ENCODE results near the gene WRAP73. TPM values are rescaled to one million over a fixed set of nuclear protein-coding genes. Genes with fewer than 3 reads are reported as not detected.

Gene WRAP73
- total RNA-seq, 4 donors from 2014 or later = 19.7 to 30.4 (median 25.5) TPM

DNA sequence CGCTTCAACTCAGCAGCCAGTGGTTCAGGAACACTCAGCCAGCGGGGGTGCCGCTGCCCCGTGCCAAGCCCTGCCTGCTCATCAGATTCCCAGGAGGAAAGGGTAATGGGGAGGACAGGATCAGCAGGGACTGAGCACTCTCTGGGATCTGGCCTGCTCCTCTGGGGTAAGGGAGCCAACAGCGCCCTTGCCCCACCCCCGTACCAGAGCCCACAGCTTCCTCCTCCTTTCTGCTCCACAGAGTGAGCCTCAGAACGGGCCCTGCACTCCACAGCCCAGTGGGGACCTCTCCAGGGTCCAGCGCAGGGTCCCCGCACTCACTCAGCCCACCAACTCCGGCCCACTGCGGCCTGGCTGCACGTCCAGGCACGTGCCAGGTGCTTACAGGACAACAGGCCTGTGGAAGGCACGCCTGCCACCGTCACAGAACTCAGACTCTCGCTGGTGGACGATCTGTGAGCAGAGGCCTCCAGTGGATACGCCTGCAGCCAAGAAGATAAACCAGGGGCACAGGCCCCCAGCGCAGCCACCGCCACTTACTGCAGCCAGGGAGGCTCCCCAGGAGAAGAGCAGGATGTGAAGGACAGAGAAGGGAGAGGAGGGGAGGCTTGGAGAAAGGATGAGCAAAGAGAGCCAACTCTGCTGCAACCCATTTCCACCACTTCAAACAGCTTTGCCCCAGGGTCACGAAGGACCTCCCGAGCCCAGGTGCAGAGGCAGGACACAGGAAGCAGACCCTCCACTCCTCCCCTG lies 40.7 kb downstream of the WRAP73 start:
- in situ Hi-C loops (cut with MboI; ENCODE audit: low pct_ligation_motif_present in 1 of 4, low pct_unique_long_range_greater_than_20kb in 1 of 4, low sequenced_read_pairs in 3 of 4) = no loop called here

DNA sequence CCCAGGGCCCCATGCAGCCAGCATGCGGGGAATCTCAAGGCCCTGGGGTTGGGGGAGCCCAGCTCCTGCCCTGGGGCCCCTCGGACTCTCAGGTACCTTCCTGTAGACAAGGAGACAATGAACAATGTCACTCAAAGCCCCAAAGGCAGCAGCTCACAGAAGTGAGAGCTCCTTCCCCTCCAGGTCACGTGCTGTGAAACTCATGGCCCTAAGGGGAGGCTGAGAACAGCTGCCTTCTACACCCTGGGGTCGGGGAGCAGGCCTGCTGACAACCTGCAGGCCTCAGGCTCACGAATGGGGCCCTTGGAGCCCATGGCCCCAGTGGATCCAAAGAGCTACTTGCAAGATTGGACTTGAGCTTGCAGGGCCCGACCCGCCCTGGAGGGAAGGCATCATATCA lies 41.7 kb downstream of the WRAP73 start:
- no peaks in the 10 kb centered on the region for H3K36me3 ChIP-seq
- WGBS, 2 donors (ENCODE audit: low coverage in 1 of 2) = 85% methylated on average over 7 of the region's 7 CpGs; no CpG with 5 or more reads in 1 of the 2 donors
- H3K27ac ChIP-seq = no peak overlapping the region
- intact Hi-C loops (cut with DNase I; ENCODE audit: low total_unique reads) = no loop called here
- in situ Hi-C loops (cut with MboI; ENCODE audit: low pct_ligation_motif_present in 1 of 4, low pct_unique_long_range_greater_than_20kb in 1 of 4, low sequenced_read_pairs in 3 of 4) = no loop called here
- TF ChIP-seq, protein P1, sequence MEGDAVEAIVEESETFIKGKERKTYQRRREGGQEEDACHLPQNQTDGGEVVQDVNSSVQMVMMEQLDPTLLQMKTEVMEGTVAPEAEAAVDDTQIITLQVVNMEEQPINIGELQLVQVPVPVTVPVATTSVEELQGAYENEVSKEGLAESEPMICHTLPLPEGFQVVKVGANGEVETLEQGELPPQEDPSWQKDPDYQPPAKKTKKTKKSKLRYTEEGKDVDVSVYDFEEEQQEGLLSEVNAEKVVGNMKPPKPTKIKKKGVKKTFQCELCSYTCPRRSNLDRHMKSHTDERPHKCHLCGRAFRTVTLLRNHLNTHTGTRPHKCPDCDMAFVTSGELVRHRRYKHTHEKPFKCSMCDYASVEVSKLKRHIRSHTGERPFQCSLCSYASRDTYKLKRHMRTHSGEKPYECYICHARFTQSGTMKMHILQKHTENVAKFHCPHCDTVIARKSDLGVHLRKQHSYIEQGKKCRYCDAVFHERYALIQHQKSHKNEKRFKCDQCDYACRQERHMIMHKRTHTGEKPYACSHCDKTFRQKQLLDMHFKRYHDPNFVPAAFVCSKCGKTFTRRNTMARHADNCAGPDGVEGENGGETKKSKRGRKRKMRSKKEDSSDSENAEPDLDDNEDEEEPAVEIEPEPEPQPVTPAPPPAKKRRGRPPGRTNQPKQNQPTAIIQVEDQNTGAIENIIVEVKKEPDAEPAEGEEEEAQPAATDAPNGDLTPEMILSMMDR (IDR thresholded peaks at IDR 0.05) = no peak
- no peak for TF ChIP-seq POLR2AphosphoS5 (IDR thresholded peaks at IDR 0.05)
- H3K27me3 ChIP-seq = peaks cover 43% of the 10 kb centered on the region
- peaks cover 11 to 19% (median 15%) of the 10 kb centered on the region in 4 donors for H3K4me1 ChIP-seq
- no peak for DNase-seq
- H3K4me3 ChIP-seq = no peak overlapping the region
- no peaks in the 10 kb centered on the region for H3K9me3 ChIP-seq

More for the DNA sequence above, 40.7 kb downstream of the WRAP73 start:
- H3K4me1 ChIP-seq = peaks cover 11 to 19% (median 15%) of the 10 kb centered on the region in 4 donors
- H3K27me3 ChIP-seq = peaks cover 43% of the 10 kb centered on the region
- 71% methylated on average over 20 of the region's 22 CpGs; no CpG with 5 or more reads in 1 of the 2 donors for WGBS, 2 donors (ENCODE audit: low coverage in 1 of 2)
- intact Hi-C loops (cut with DNase I; ENCODE audit: low total_unique reads) = no loop called here
- TF ChIP-seq POLR2AphosphoS5 (IDR thresholded peaks at IDR 0.05) = no peak
- TF ChIP-seq POLR2A (IDR thresholded peaks at IDR 0.05) = no peak
- no peak for TF ChIP-seq EP300 (IDR thresholded peaks at IDR 0.05; ENCODE audit: low read depth)
- TF ChIP-seq, protein P1 (IDR thresholded peaks at IDR 0.05) = no peak
- no peak for DNase-seq
- H3K27ac ChIP-seq = no peak overlapping the region
- no peaks in the 10 kb centered on the region for H3K9me3 ChIP-seq
- no peaks in the 10 kb centered on the region for H3K36me3 ChIP-seq
- no peak overlapping the region for H3K4me3 ChIP-seq

DNA sequence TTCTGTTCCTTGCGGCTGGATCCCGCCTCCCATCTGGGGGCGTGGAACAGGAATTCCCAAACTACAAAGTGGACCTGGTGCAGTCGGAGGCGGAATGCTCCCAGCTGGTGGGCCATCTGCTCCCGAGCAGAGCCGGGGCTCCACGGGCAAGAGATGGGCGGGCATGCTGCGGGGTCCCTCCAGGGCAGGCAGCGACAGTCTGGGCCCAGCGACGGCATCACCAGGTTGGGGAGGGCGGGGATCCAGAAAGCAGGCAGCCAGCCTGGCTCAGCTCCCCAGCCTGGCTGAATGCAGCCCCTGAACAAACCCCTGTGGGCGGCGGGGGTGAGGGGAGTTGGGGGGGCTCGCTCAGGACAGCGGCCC lies 42.2 kb downstream of the WRAP73 start:
- Histone ChIP-seq H3K4me1 (peaks cover 11 to 19% (median 15%) of the 10 kb centered on the region in 4 donors), H3K27me3 (peaks cover 42% of the 10 kb centered on the region), H3K9me3 (no peaks in the 10 kb centered on the region), H3K27ac (no peak overlapping the region), H3K36me3 (no peaks in the 10 kb centered on the region), H3K4me3 (no peak overlapping the region)
- WGBS, 2 donors (ENCODE audit: low coverage in 1 of 2) = 92% methylated on average over 14 of the region's 18 CpGs; no CpG with 5 or more reads in 1 of the 2 donors
- in situ Hi-C loops (cut with MboI; ENCODE audit: low pct_ligation_motif_present in 1 of 4, low pct_unique_long_range_greater_than_20kb in 1 of 4, low sequenced_read_pairs in 3 of 4) (no loop called here), intact Hi-C loops (cut with DNase I; ENCODE audit: low total_unique reads) (no loop called here)
- no peak for TF ChIP-seq EP300 (IDR thresholded peaks at IDR 0.05; ENCODE audit: low read depth)
- TF ChIP-seq, protein P1 (IDR thresholded peaks at IDR 0.05) = no peak
- no peak for TF ChIP-seq POLR2AphosphoS5 (IDR thresholded peaks at IDR 0.05)
- TF ChIP-seq POLR2A (IDR thresholded peaks at IDR 0.05) = no peak
- DNase-seq = no peak

DNA sequence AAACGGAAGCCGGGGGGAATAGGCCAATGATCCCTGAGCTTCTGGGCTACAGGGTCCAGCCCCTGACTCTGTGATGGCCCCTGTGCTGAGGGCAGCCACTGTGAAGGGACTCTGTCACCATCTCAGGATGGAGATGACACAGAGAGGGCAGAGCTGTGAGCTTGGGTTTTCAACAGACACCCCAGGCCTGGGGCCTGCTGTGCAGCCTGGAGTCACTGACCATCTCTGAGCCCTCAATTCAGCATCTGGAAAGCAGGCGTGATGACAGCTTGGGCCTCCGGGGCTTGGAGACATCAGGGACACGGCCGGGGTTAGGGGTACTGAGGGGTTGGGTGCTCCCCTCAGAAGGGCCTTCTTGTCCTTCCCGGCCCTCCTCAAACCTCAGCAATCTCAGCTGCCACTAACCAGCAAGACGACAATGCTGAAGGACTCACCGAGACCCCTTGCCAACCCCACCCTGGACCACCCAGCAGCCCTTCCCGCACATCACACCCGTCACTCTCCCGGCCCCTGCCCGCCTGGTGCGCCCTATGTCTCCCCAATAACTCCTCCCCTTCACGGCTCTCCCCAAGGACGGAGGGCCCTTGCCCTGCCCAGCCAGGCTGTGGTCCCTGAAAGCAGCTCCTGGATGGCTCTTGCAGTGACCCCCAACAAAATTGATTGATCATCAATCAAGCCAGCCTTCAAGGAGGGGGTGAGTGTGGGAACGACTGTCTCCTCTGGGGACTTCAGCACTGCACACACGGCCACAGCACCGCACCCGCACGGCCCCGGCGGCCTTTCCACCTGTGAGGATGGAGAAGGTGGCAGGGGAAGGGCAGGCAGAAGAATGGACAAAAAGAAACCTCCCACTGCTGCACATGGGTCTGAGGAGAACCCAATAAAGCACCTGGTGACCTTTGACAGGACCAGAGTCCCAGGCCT lies 42.9 kb downstream of the WRAP73 start:
- in situ Hi-C loops (cut with MboI; ENCODE audit: low pct_ligation_motif_present in 1 of 4, low pct_unique_long_range_greater_than_20kb in 1 of 4, low sequenced_read_pairs in 3 of 4) = no loop called here
- peaks cover 35% of the 10 kb centered on the region for H3K27me3 ChIP-seq
- intact Hi-C loops (cut with DNase I; ENCODE audit: low total_unique reads) = no loop called here
- H3K9me3 ChIP-seq = no peaks in the 10 kb centered on the region
- 84% methylated on average over 23 of the region's 23 CpGs; no CpG with 5 or more reads in 1 of the 2 donors for WGBS, 2 donors (ENCODE audit: low coverage in 1 of 2)
- no peaks in the 10 kb centered on the region for H3K36me3 ChIP-seq
- TF ChIP-seq POLR2AphosphoS5 (IDR thresholded peaks at IDR 0.05) (no peak), POLR2A (IDR thresholded peaks at IDR 0.05) (no peak), EP300 (IDR thresholded peaks at IDR 0.05; ENCODE audit: low read depth) (no peak)
- TF ChIP-seq, protein P1 (IDR thresholded peaks at IDR 0.05) = no peak
- no peak overlapping the region for H3K27ac ChIP-seq
- no peak for DNase-seq
- peaks cover 11 to 19% (median 15%) of the 10 kb centered on the region in 4 donors for H3K4me1 ChIP-seq
- no peak overlapping the region for H3K4me3 ChIP-seq

All from transverse colon (tissue), 4 donors.